HEK293T (cell line): Measurements from ENCODE around the gene SLC25A23.

ENCODE experiments used
- CTCF ChIA-PET: fragments of 350-600 bp; formaldehyde crosslinking; extraction: SDS; loops from one replicate; lab custom pipeline; 2021; ENCODE audit warnings: antibody characterized with exemption, inconsistent platforms; lab: Yijun Ruan, JAX
- POLR2A ChIA-PET: fragments of 350-600 bp; formaldehyde crosslinking; extraction: SDS; loops from one replicate; lab custom pipeline; 2020; ENCODE audit warnings: antibody characterized with exemption, inconsistent platforms; lab: Yijun Ruan, JAX
- DNase-seq: peaks from one replicate; pipeline ENCODE4 v3.0.0; 2012; ENCODE audit warnings: mixed read lengths; ENCODE audit errors: extremely low spot score
- ARNT ChIP-seq: fragments of 450-650 bp; IDR thresholded peaks from 2 replicates; pipeline ENCODE4 v1.6.1; 2017; ENCODE audit warnings: mild to moderate bottlenecking
- BHLHE40 ChIP-seq: fragments of 450-650 bp; IDR thresholded peaks from 2 replicates; pipeline ENCODE4 v1.6.1; 2016; ENCODE audit warnings: mild to moderate bottlenecking, moderate library complexity, borderline replicate concordance
- CTBP1 ChIP-seq: fragments of 450-650 bp; IDR thresholded peaks from 2 replicates; pipeline ENCODE4 v1.6.1; 2016; ENCODE audit warnings: borderline replicate concordance
- ELF4 ChIP-seq: fragments of 450-650 bp; IDR thresholded peaks from 2 replicates; pipeline ENCODE4 v1.6.1; 2017; ENCODE audit warnings: antibody characterized with exemption
- FOXA1 ChIP-seq: fragments of 450-650 bp; IDR thresholded peaks from 2 replicates; pipeline ENCODE4 v1.6.1; 2016; ENCODE audit warnings: mild to moderate bottlenecking
- FOXK2 ChIP-seq: fragments of 450-650 bp; IDR thresholded peaks from 2 replicates; pipeline ENCODE4 v1.6.1; 2016; ENCODE audit warnings: mild to moderate bottlenecking
- FOXM1 ChIP-seq: fragments of 450-650 bp; IDR thresholded peaks from 2 replicates; pipeline ENCODE4 v1.6.1; 2017; ENCODE audit warnings: mild to moderate bottlenecking, borderline replicate concordance
- HDGF ChIP-seq: fragments of 450-650 bp; IDR thresholded peaks from 2 replicates; pipeline ENCODE4 v1.6.1; 2017; ENCODE audit warnings: antibody characterized with exemption, borderline replicate concordance
- L3MBTL2 ChIP-seq: fragments of 450-650 bp; conservative IDR thresholded peaks from 2 replicates; pipeline ENCODE4 v1.6.1; 2016; ENCODE audit warnings: mild to moderate bottlenecking
- LEF1 ChIP-seq: fragments of 450-650 bp; IDR thresholded peaks from 2 replicates; pipeline ENCODE4 v1.6.1; 2017; ENCODE audit warnings: mild to moderate bottlenecking, borderline replicate concordance
- NFRKB ChIP-seq: fragments of 450-650 bp; IDR thresholded peaks from 2 replicates; pipeline ENCODE4 v1.6.1; 2016; ENCODE audit warnings: mild to moderate bottlenecking, moderate library complexity
- PKNOX1 ChIP-seq: fragments of 450-650 bp; IDR thresholded peaks from 2 replicates; pipeline ENCODE4 v1.6.1; 2016
- SP1 ChIP-seq: fragments of 450-650 bp; IDR thresholded peaks from 2 replicates; pipeline ENCODE4 v1.6.1; 2017
- SUZ12 ChIP-seq: fragments of 450-650 bp; IDR thresholded peaks from 2 replicates; pipeline ENCODE4 v1.6.1; 2016; ENCODE audit warnings: mild to moderate bottlenecking
- TARDBP ChIP-seq: fragments of 450-650 bp; IDR thresholded peaks from 2 replicates; pipeline ENCODE4 v1.6.1; 2016
- ZNF384 ChIP-seq: fragments of 450-650 bp; IDR thresholded peaks from 2 replicates; pipeline ENCODE4 v1.6.1; 2016

SLC25A23 gene

GRCh38 chr19:6464070-6464873, 4.7 kb upstream of the SLC25A23 start, which contains the start of gene CRB3:
Gene CRB3, plus strand, starts transcription at chr19:6464271. Its CDS starts 431 bp downstream, at chr19:6464702.
- TF ChIP-seq ELF4 (no peak), ZNF384 (no peak), SUZ12 (no peak), HDGF (no peak), FOXA1 (no peak), ARNT (no peak), CTBP1 (no peak), FOXM1 (no peak), FOXK2 (no peak), BHLHE40 (no peak), SP1 (no peak), NFRKB (no peak), LEF1 (no peak), L3MBTL2 (no peak), TARDBP (no peak), PKNOX1 (no peak)
- no peak for DNase-seq
- ChIA-PET CTCF (no interaction called here), POLR2A (no interaction called here)

- DNase-seq, result peak; percentile 95
- CTCF ChIA-PET, result no interaction called here
- POLR2A ChIA-PET, result interaction anchor here (0.8 to 2.4 kb wide), 6 partner anchors 10 to 276 kb away, joined by 3 to 10 read pairs (median 4); partner anchors contain the start of genes ALKBH7 and KHSRP
- TF ChIP-seq ZNF384, result no peak
- TF ChIP-seq NFRKB, result no peak
- TF ChIP-seq FOXM1, result peak; percentile 35; the same call in 1 of the 2 replicates
- TF ChIP-seq PKNOX1, result peak; percentile 66; the same call in 1 of the 2 replicates
- no peak for TF ChIP-seq BHLHE40
- TF ChIP-seq SUZ12, result no peak
- no peak for TF ChIP-seq ARNT
- peak; percentile 50; the same call in 1 of the 2 replicates for TF ChIP-seq L3MBTL2
- TF ChIP-seq FOXA1, result no peak
Measured at GRCh38 chr19:6460099-6460884, 700 bp upstream of the SLC25A23 start.

GRCh38 chr19:6458695-6459261, 814 bp downstream of the SLC25A23 start:
- TF ChIP-seq PKNOX1 (no peak), FOXM1 (no peak)
- DNase-seq, result no peak
- ChIA-PET CTCF (no interaction called here), POLR2A (interaction anchor here (1.2 to 2.4 kb wide), 3 partner anchors 34 to 278 kb away, joined by 3 to 10 read pairs (median 5); partner anchors contain the start of gene KHSRP)

GRCh38 chr19:6457958-6458694, 1.5 kb downstream of the SLC25A23 start:
- TF ChIP-seq ZNF384, result no peak
- TF ChIP-seq ARNT, result no peak
- TF ChIP-seq SP1, result no peak
- no peak for TF ChIP-seq LEF1
- TF ChIP-seq BHLHE40, result no peak
- TF ChIP-seq TARDBP, result no peak
- TF ChIP-seq CTBP1, result no peak
- TF ChIP-seq ELF4, result no peak
- TF ChIP-seq L3MBTL2, result no peak
- TF ChIP-seq NFRKB, result no peak
- no peak for DNase-seq
- ChIA-PET POLR2A (interaction anchor here (1.8 to 2.4 kb wide), 2 partner anchors 33 to 278 kb away, joined by 5 to 10 read pairs; partner anchors contain the start of gene KHSRP), CTCF (no interaction called here)

- DNase-seq, result no peak
- ChIA-PET POLR2A (no interaction called here), CTCF (no interaction called here)
- TF ChIP-seq L3MBTL2, result no peak
- TF ChIP-seq BHLHE40, result no peak
- no peak for TF ChIP-seq ZNF384
- no peak for TF ChIP-seq PKNOX1
- no peak for TF ChIP-seq ARNT
- no peak for TF ChIP-seq SUZ12
- no peak for TF ChIP-seq FOXM1
- no peak for TF ChIP-seq SP1
- no peak for TF ChIP-seq ELF4
- TF ChIP-seq LEF1, result no peak
- no peak for TF ChIP-seq FOXK2
- no peak for TF ChIP-seq CTBP1
- TF ChIP-seq TARDBP, result no peak
- TF ChIP-seq NFRKB, result no peak
- TF ChIP-seq HDGF, result no peak
- no peak for TF ChIP-seq FOXA1
Measured at GRCh38 chr19:6455924-6456323, 3.7 kb downstream of the SLC25A23 start.
